ENCODE data around the gene PTPRA. TPM values are rescaled to one million over a fixed set of nuclear protein-coding genes. Genes with fewer than 3 reads are reported as not detected.

PTPRA gene
- total and polyA plus RNA-seq, 5 donors, result 11.8 to 37.5 (median 34.2) TPM

- ATAC-seq, result no peak
- Histone ChIP-seq H3K27ac (ENCODE audit: low read length) (no peak overlapping the region), H3K27me3 (ENCODE audit: control insufficient read depth, insufficient read depth) (no peaks in the 10 kb centered on the region), H3K9me3 (ENCODE audit: control insufficient read depth, low read length) (no peaks in the 10 kb centered on the region), H3K4me1 (ENCODE audit: control insufficient read depth, insufficient read depth, low read length) (no peaks in the 10 kb centered on the region), H3K4me3 (ENCODE audit: low read length) (no peak overlapping the region)
- WGBS, result 87% methylated on average over 11 of the region's 11 CpGs
- intact Hi-C loops (cut with DNase I), result no loop called here
- DNase-seq, result no peak
Observed at GRCh38 chr20:3081641-3082040, 208.4 kb downstream of the PTPRA start.

GRCh38 chr20:3082306-3082951 lies 209.1 kb downstream of the PTPRA start:
- WGBS, result 3% methylated on average over 70 of the region's 71 CpGs
- peak overlapping the region; percentile 27 for H3K4me3 ChIP-seq (ENCODE audit: low read length)
- intact Hi-C loops (cut with DNase I), result no loop called here
- no peaks in the 10 kb centered on the region for H3K4me1 ChIP-seq (ENCODE audit: control insufficient read depth, insufficient read depth, low read length)
- ATAC-seq (peak; percentile 19), DNase-seq (peak in 2 of 3 donors; percentile 56 to 57)
- H3K9me3 ChIP-seq (ENCODE audit: control insufficient read depth, low read length), result no peaks in the 10 kb centered on the region
- H3K27ac ChIP-seq (ENCODE audit: low read length), result no peak overlapping the region
- H3K27me3 ChIP-seq (ENCODE audit: control insufficient read depth, insufficient read depth), result no peaks in the 10 kb centered on the region

GRCh38 chr20:3082955-3083952 lies 210.0 kb downstream of the PTPRA start:
- no peaks in the 10 kb centered on the region for H3K4me1 ChIP-seq (ENCODE audit: control insufficient read depth, insufficient read depth, low read length)
- DNase-seq (peak in 2 of 3 donors; percentile 41 to 63), ATAC-seq (no peak)
- H3K27ac ChIP-seq (ENCODE audit: low read length), result no peak overlapping the region
- H3K9me3 ChIP-seq (ENCODE audit: control insufficient read depth, low read length), result no peaks in the 10 kb centered on the region
- peak overlapping the region; percentile 27 for H3K4me3 ChIP-seq (ENCODE audit: low read length)
- intact Hi-C loops (cut with DNase I), result no loop called here
- WGBS, result 14% methylated on average over 76 of the region's 76 CpGs
- no peaks in the 10 kb centered on the region for H3K27me3 ChIP-seq (ENCODE audit: control insufficient read depth, insufficient read depth)

- intact Hi-C loops (cut with DNase I), result no loop called here
- H3K9me3 ChIP-seq (ENCODE audit: control insufficient read depth, low read length), result no peaks in the 10 kb centered on the region
- no peak for ATAC-seq
- H3K4me3 ChIP-seq (ENCODE audit: low read length), result no peak within 1 kb of the TSS
- peak in 1 of 3 donors; percentile 44 for DNase-seq
- no peak within 1 kb of the TSS for H3K27ac ChIP-seq (ENCODE audit: low read length)
- H3K27me3 ChIP-seq (ENCODE audit: control insufficient read depth, insufficient read depth), result no peaks in the 10 kb centered on the region
- H3K4me1 ChIP-seq (ENCODE audit: control insufficient read depth, insufficient read depth, low read length), result no peaks in the 10 kb centered on the region
- 83% methylated on average over 28 of the region's 28 CpGs for WGBS
Observed at GRCh38 chr20:3084283-3084985, 211.2 kb downstream of the PTPRA start, which contains the start of gene AVP. Gene AVP (minus strand): TSS chr20:3084724. CDS start chr20:3084674, 50 bp downstream.

GRCh38 chr20:3084986-3085360 lies 211.7 kb downstream of the PTPRA start:
- WGBS, result 87% methylated on average over 7 of the region's 7 CpGs
- intact Hi-C loops (cut with DNase I), result no loop called here
- no peak for ATAC-seq

GRCh38 chr20:3085571-3086072 lies 212.3 kb downstream of the PTPRA start:
- no peak overlapping the region for H3K27ac ChIP-seq (ENCODE audit: low read length)
- DNase-seq (no peak), ATAC-seq (no peak)
- no peaks in the 10 kb centered on the region for H3K4me1 ChIP-seq (ENCODE audit: control insufficient read depth, insufficient read depth, low read length)
- intact Hi-C loops (cut with DNase I), result no loop called here
- H3K27me3 ChIP-seq (ENCODE audit: control insufficient read depth, insufficient read depth), result no peaks in the 10 kb centered on the region
- no peak overlapping the region for H3K4me3 ChIP-seq (ENCODE audit: low read length)
- WGBS, result 94% methylated on average over 8 of the region's 8 CpGs
- H3K9me3 ChIP-seq (ENCODE audit: control insufficient read depth, low read length), result no peaks in the 10 kb centered on the region

More at GRCh38 chr20:3084986-3085360, 211.7 kb downstream of the PTPRA start:
- Histone ChIP-seq H3K4me3 (ENCODE audit: low read length) (no peak overlapping the region), H3K27me3 (ENCODE audit: control insufficient read depth, insufficient read depth) (no peaks in the 10 kb centered on the region), H3K4me1 (ENCODE audit: control insufficient read depth, insufficient read depth, low read length) (no peaks in the 10 kb centered on the region), H3K27ac (ENCODE audit: low read length) (no peak overlapping the region), H3K9me3 (ENCODE audit: control insufficient read depth, low read length) (no peaks in the 10 kb centered on the region)
- DNase-seq, result no peak

GRCh38 chr20:3088031-3088430 lies 214.8 kb downstream of the PTPRA start:
- H3K4me1 ChIP-seq (ENCODE audit: control insufficient read depth, insufficient read depth, low read length), result no peaks in the 10 kb centered on the region
- H3K9me3 ChIP-seq (ENCODE audit: control insufficient read depth, low read length), result no peaks in the 10 kb centered on the region
- H3K27ac ChIP-seq (ENCODE audit: low read length), result no peak overlapping the region
- no peaks in the 10 kb centered on the region for H3K27me3 ChIP-seq (ENCODE audit: control insufficient read depth, insufficient read depth)
- no peak for DNase-seq
- no peak for ATAC-seq
- no peak overlapping the region for H3K4me3 ChIP-seq (ENCODE audit: low read length)
- WGBS, result 80% methylated on average over 7 of the region's 7 CpGs
- intact Hi-C loops (cut with DNase I), result no loop called here

Other genes with a start within 250 kb of the PTPRA start
- 10 to 100 TPM; 57.9 to 69.2 (median 63.8) TPM for gene NOP56, start 220.8 kb upstream of the PTPRA start, total RNA-seq
- gene NOP56, start 220.8 kb upstream of the PTPRA start, polyA plus RNA-seq, result 40.9 TPM
- 100 to 1,000 TPM; 146 to 166 (median 150) TPM for gene IDH3B, start 209.3 kb upstream of the PTPRA start, total RNA-seq
- gene IDH3B, start 209.3 kb upstream of the PTPRA start, polyA plus RNA-seq, result 158 TPM
- gene EBF4, start 180.7 kb upstream of the PTPRA start, total RNA-seq, result 10 to 100 TPM in 2 of 4 donors, 1 to 10 TPM in 2; 9.6 to 13.5 (median 10.2) TPM
- gene EBF4, start 180.7 kb upstream of the PTPRA start, polyA plus RNA-seq, result 4.8 TPM
- gene CPXM1, start 72.9 kb upstream of the PTPRA start, total RNA-seq, result 1 to 10 TPM in 2 of 4 donors, under 1 TPM in 2; 0.53 to 3.0 (median 1.1) TPM
- 1.3 TPM for gene CPXM1, start 72.9 kb upstream of the PTPRA start, polyA plus RNA-seq
- not detected for gene C20orf141, start 58.5 kb upstream of the PTPRA start, total RNA-seq
- gene C20orf141, start 58.5 kb upstream of the PTPRA start, polyA plus RNA-seq, result not detected
- gene TMEM239, start 57.1 kb upstream of the PTPRA start, total RNA-seq, result not detected
- not detected for gene TMEM239, start 57.1 kb upstream of the PTPRA start, polyA plus RNA-seq
- gene PCED1A, start 32.8 kb upstream of the PTPRA start, total RNA-seq, result 10 to 100 TPM; 13.7 to 17.9 (median 17.2) TPM
- gene PCED1A, start 32.8 kb upstream of the PTPRA start, polyA plus RNA-seq, result 13.9 TPM
- 10 to 100 TPM; 19.1 to 24.2 (median 20.9) TPM for gene VPS16, start 32.7 kb upstream of the PTPRA start, total RNA-seq
- 16.8 TPM for gene VPS16, start 32.7 kb upstream of the PTPRA start, polyA plus RNA-seq
- gene GNRH2, start 170.1 kb downstream of the PTPRA start, total RNA-seq, result 1 to 10 TPM in 1 of 4 donors, under 1 TPM in 1, not detected in 2; 0.79 to 1.5 TPM
- gene GNRH2, start 170.1 kb downstream of the PTPRA start, polyA plus RNA-seq, result 0.75 TPM
- 10 to 100 TPM; 31.5 to 48.2 (median 43.3) TPM for gene MRPS26, start 172.6 kb downstream of the PTPRA start, total RNA-seq
- gene MRPS26, start 172.6 kb downstream of the PTPRA start, polyA plus RNA-seq, result 69.9 TPM
- gene OXT, start 198.1 kb downstream of the PTPRA start, total RNA-seq, result under 1 TPM in 1 of 4 donors, not detected in 3; 0.50 TPM
- not detected for gene OXT, start 198.1 kb downstream of the PTPRA start, polyA plus RNA-seq
- gene AVP, start 211.2 kb downstream of the PTPRA start, total RNA-seq, result not detected
- gene AVP, start 211.2 kb downstream of the PTPRA start, polyA plus RNA-seq, result not detected

Measured in right cardiac atrium (tissue), 5 donors.